GM21515 (cell line): ENCODE measurements around the gene REL.
A peak's percentile ranks its signal among the peaks of the same experiment; 100 is the strongest.

Experiments
- ATAC-seq: cut with Tn5 transposase; IDR thresholded peaks from one replicate; pipeline ENCODE4 v1.9.1; 2021; ENCODE audit not compliant: unreplicated experiment

The REL gene

DNA sequence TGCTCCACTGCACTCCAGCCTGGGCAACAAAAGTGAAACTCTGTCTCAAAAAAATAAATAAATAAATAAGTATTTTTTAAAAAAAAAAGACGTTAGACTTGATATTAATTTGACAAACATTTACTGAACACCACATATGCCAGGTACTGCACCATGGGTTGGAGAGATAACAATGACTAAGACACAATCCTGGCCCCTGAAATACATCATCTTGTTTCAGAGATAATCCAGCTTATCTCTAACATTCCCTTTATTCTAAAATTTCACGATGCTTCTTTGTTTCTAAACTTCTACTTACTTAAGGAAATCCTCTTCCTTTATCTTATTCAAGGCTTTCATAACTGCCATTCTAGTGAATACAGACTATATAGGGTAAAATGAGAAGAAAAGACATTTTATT, 81.2 kb downstream of the REL start:
- no peak for ATAC-seq

DNA sequence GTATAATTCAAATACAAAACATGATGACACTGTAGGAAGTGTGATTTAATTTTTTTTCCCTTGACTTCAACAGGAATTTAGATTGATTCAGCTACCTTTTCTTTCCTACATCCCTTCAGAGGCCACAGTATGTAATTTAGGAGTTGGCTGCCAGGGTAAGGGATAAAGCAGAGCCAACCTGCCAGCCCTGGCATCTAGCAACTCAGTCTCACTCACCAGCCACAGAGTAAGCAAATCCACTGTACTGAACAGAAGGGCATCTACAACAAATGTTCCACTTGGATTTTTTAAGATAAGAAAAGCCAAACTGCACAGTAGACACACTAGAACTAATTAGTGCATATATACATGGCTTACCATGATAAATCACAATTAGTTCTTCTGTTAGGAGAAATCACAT, 81.8 kb downstream of the REL start:
- ATAC-seq: no peak

DNA sequence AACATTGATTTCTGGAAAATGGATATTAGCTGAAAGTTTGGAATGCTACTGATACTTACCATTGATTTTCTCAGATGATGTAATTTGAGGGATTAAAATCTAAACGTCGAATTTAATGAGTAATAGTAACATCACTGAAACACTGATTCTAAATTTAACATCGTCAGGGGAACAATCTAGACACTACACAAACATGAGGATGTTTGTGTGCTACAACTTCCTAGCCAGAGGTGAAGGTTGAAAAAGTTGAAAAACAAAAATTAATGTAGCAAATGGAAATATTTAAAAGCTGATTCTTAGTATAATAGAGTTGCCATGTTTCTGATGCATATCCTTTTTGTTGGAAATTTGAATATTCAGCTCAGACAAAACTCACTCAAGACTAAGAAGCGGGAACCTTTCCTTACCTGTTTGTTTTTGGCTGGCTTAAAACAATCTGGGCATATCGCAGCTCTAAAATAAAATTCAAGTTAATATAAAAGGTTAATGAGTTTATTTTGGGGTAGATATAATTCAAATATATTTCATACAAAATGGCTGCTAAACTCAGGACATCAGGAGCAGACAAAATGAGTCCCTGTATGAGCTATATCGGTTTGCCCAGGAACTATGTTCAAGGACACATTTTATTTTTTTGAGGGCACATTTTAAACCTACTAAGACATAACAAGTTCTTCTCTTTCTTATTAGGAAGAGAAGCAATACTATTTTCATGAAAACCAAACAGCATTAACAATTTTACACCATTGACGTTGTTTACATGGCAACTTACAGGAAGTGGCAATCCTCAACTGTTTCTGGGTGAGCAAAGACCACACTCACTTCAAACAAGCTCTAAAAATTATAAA, 83.5 kb downstream of the REL start:
- no peak for ATAC-seq

DNA sequence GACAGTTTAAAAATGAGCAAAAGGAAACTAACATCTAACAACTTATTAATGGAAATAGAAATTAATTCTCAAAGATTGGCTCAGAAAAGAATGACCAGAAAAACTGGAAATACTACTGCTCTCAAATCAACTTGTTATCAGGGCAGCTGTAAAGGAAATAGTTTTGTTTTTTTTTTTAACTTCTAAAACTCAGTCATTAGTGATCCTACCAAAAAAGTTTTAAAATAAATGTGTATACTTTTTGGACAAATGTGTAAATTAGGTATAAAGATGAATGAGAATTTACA, 84.1 kb downstream of the REL start:
- ATAC-seq: no peak

DNA sequence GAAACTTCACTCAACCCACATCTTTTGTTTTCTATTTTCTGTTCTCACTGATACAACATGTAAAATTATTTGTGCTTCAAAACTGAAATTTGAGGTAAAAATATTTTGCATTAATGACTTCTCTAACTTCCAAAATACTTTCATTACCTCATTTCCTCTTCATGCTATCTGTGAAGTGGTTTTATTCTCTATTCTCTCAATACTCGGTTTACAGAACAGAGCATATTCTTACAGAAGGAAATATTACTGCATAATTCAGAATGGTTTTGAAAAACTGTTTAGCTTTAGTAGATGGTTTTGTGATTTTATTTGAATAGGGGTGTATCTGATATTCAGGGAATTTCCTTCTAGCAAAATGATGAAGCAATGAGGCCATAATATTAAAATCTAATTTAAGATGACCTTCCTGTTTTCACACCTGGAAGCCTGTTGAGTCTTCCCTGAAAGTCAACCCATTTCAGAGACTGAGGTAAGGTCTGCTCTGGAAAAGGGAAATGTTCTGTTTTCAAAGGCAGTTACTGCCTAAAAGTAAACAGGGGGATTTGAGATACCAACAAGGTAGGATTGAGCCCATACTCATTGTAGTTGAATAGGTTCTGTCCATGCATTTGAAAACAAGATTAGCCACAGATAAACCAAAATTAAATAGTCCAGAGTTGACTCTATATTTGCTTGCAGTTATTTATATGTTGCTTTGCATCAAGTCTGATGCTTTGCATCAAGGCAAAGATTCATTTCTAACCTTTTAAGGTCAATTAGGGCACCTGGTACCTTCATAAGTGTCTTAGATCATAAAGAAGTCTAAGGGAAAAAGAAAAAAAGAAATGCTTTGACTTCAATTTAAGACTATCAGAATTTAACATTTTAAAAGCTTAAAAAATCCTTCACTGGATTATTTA, 85.4 kb downstream of the REL start:
- ATAC-seq: peak; percentile 70

DNA sequence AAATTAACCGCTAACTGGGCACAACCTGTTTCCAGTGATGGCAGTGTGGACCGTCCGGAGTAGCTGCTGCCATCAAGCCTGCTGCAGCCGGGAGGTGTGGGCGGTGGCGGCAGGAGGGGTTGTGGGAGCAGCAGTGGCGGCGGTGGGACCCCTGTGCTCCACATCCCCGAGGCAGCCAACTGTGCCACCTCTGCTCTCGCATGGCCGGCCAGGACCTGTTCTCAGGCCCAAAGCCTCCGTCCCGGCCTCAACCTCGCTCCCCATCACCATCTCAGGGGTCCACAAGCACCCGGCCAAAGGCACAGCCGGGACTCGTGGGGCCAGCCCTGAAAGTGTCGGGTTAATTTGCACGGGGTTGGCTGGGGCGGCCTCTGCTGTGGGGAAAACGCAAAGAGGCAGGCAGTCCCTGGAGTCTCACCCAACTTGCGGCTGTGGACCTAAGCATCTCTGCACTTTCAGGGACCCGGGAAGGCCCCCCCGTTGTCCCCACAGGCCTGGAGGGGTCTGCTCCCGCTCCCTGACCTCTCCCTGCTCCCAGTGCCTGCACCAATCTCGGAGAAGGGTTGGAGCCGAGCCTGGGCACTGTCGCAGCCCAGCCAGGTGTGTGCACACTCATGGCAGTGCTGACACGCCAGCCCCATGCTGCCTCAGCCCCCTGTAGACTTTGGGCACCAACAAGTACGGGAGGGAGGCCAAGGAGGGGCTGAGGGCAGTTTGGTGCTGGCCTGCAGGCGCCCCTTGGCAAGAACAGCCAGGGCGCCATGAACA, 91.7 kb downstream of the REL start:
- ATAC-seq: no peak

DNA sequence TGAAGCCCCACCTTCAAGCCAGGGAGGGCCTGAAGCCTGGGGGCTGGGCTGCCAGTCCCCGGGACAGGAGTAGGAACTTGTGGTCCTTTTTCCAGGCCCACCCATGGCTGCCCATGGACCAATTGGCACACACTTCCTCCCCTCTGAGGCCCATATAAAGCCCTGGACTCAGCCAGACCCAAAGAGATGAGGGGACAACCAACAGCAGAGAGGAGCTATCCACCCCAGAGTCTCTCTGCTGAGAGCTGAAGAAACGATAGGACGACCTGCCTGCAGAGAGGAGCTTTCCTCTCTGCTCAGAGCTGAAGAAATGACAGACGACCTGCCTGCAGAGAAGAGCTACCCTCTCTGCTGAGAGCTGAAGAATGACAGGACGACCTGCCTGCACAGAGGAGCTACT, 92.3 kb downstream of the REL start:
- no peak for ATAC-seq

DNA sequence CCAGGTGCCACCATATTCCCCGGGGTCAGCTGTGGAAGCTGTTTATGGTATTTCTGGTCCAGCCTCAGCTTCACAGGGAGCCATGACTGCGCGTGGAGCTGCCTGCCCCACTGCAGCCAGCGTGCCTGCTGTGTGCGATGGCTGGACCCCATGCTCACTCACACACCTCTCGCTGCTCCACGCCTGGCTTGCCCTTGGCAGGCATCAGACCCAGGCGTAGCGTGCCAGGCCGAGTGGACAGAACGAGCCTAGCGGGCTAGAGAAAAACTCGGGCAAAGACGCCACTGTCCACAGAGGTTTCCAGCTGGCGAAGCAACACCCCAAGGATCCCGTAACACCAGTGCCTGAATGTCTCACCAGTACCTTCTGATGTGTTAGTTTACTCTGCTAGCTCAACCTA, 93.3 kb downstream of the REL start:
- no peak for ATAC-seq
